ENCODE measurements around the gene RAD51B. TPM values are rescaled to one million over a fixed set of nuclear protein-coding genes. Genes with fewer than 3 reads are reported as not detected.

Gene RAD51B
- total RNA-seq, 1 donor from 2014 or later = 3.8 TPM

DNA sequence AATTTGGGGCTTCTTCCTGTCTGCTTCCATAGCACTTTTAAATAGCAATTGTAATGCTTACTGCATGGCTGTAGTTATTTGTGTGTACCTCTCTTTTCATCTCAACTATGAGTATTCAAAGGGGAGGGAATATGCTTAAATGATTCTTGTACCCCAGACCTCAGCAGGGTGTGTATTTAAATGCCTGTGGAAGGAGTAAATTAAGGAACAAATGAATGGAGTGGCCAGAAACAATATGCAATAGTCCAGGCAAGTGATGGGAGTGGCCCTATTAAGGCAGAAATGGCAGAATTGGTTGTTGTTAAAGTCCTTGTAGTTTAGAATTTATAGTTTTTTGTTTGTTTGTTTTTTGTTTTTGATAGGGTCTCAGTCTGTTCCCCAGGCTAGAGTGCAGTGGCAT, 1.5 kb downstream of the RAD51B start:
- no peak for DNase-seq (ENCODE audit: low spot score)
- intact Hi-C loops (cut with DNase I) = no loop called here

DNA sequence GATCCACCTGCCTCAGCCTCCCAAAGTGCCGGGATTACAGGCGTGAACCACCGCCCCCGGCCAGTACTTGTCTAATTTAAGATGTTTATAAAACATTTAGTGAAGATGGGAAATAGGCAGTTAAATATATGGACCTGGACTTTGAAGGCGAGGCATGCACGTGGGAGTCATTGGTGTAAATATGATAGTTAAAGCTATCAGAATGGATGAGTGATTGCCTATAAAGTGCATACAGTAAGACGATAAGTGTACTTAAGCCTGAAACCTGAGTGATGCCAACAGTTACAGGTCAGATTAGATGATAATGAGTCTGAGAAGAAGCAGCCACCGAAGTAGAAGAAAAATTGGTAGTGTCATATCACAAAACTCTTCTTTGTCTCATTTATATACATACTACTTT, 11.5 kb downstream of the RAD51B start:
- intact Hi-C loops (cut with DNase I) = no loop called here
- no peak for DNase-seq (ENCODE audit: low spot score)

DNA sequence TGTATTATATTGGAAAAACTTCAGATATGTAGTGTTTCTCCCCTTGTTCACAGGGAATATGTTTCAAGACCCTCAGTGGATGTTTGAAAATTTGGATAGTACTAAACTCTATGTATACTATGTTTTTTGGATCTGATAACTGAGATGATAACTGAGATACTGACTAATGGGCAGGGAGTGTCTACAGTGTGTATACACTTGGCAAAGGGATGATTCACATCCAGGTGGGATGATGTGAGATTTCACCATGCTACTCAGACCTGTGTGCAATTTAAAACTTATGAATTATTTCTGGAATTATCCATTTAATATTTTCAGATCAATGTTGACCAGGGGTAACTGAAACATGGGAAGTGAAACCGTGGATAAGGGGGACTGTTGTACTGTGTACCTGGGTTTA, 13.8 kb downstream of the RAD51B start:
- DNase-seq (ENCODE audit: low spot score) = no peak
- intact Hi-C loops (cut with DNase I) = no loop called here

DNA sequence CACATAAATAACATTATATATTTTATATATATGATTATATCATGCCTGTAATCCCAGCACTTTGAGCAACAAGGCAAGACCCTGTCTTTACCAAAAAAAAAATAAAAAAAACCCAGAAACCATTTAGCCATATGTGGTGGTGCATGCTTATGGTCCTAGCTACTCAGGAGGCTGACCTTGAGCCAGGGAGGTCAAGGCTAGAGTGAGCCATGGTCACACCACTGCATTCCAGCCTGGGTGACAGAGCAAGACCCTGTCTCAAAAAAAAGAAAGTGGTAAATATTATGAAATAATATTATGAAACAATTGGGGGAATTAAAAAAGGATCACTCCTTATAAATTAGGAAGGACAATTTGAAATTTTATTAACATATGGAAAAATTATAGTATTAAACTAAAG, 16.0 kb downstream of the RAD51B start:
- no peak for DNase-seq (ENCODE audit: low spot score)
- intact Hi-C loops (cut with DNase I) = loop anchor here (5.0 kb wide), 1 partner anchor 982 kb away; no protein-coding TSS in a partner anchor

DNA sequence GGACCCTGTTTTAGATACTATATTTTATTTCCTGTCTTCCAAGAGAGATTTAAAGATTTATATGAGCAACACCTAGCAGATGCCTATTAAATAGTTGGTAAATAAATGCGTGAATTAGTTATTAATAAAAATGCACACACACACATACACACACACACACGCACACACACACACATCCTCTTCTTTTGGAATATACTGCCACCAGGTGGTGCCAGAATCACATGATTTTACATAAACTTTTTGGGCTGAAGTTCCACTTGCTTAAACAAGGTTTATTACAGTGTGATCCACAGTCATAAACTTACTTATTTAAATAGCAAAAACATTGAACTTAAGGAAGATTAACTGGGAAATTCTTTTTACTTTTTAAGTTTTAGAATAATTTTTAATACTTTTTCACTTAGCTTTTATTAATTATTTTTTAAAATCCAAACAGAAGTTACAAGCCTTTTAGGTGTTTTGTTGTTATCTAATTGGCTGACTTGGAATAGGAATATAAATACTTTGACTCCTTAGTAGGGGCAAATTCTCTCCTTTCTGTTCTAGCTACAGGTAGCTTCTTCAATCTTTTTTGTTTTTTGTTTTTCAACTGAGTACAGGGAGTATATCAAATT, 17.5 kb downstream of the RAD51B start:
- intact Hi-C loops (cut with DNase I) = loop anchor here (5.0 kb wide), 1 partner anchor 980 kb away; no protein-coding TSS in a partner anchor
- DNase-seq (ENCODE audit: low spot score) = no peak

DNA sequence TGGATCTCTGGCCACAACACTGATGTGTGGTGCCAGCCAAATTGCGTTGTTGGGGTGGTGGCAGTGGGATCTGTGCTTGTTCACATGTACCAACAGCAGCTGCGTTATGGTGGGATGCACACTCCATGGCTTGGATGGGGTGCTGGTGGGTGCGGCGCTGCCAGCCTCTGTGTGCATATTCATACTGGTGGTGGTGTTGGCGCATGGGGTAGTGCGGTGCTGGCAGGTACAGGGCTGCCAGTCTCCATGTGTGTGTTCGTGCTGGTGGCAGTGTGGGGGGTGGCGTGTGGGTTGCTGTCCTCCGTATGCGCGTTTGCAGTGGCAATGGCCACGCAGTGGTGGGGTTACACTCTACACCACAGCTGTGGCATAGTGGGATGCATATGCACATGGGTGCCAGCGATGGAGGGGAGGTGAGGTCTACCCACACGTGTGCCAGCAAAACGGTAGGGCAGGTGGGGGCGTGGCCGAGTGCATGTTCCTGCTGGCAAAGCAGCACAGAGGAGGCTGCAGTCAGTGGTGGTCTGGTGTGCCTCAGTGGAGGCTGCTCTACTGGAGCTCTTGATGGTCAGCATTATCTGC, 26.5 kb downstream of the RAD51B start:
- DNase-seq (ENCODE audit: low spot score) = no peak
- intact Hi-C loops (cut with DNase I) = no loop called here

DNA sequence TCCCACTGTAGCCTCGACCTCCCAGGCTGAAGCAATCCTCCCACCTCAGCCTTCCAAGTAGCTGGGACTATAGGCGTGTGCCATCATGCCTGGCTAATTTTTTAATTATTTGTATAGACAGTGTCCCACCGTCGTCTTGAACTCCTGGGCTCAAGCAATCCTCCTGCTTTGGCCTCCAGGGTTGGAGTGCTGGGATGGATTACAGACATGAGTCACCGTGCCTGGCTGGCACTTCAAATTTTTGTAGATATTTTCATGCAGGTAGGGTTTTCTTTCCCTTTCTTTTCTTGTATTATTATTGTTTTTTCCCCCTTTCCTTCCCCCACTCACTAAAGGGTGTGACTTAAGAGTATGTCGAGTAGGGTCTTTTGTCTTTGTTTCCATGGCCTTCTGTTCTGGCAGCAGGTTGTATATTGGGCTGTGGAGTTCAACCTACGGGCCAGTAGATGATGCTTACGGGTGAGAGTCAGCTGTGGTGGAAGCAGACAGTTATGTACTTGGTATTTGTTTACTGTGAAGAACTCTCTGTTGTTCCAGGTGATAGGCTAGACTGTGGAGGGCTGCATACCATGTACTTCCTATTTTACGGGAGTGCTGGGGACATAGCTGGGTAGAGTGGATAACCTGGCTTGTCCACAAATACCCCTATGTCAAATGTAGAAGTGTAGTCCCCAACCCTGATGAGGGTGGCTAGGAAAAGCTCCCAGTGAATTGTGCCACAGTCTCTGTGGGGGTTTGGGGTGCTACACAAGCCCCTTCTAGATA, 30.7 kb downstream of the RAD51B start:
- no peak for DNase-seq (ENCODE audit: low spot score)
- intact Hi-C loops (cut with DNase I) = no loop called here

DNA sequence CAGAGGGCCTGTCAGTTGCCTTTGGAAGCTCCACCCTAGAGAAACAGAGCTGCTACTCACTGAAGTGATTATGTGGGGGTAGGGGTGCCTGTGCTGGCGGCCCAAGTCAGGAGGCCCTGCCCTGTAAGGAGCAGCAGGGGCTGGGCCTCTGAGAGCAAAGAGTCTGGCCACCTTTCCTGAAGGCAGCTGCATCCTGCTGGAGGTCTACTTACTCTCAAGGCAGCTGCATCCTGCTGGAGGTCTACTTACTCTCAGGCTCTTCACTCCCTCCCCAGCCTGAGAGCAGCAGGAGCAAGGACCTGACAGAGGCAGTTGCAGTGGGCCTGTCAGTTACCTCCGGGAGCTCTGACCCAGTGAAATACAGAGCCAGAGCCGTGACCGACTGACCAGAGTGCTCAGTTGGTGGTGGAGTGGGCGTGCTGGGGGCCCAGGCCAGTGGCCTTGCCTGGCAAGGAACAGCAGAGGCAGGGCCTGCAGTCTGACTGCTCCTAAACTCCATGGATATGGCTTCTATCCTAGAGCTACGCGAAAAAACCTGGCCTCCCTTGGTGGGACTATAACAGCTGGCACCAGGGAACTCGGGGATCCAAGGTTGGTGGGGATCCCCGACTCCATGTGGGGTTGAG, 32.3 kb downstream of the RAD51B start:
- no peak for DNase-seq (ENCODE audit: low spot score)
- intact Hi-C loops (cut with DNase I) = no loop called here

DNA sequence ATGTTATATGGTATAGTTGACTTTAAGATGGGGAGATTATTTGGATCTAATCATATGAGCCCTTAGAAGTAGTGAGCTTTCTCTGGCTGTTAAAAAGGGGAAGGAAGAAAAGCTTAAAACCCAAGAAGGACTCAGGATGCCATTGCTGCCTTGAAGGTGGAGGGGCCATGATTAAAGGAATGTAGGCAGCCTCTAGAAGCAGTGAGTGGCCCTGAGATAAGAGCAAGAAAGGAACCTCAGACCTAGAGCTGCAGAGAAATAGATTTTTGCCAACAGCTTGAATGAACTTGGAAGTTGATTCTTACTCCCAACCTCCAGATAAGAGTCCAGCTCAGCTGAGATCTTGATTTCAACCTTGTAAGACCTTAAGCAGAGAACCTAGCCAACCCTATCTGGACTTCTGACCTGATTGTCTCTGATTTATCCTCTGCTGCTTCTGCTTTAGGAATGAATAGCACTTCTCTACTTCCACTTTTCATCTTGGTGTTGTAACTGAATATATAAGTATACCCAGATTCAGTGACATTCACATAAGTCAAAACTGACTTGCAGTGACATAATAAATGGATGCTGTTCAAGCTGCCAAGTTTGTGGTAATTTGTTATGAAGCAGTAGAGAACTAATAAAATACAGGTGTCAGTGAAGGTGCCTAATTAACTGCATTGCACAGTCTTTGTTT, 33.5 kb downstream of the RAD51B start:
- no peak for DNase-seq (ENCODE audit: low spot score)
- intact Hi-C loops (cut with DNase I) = no loop called here

DNA sequence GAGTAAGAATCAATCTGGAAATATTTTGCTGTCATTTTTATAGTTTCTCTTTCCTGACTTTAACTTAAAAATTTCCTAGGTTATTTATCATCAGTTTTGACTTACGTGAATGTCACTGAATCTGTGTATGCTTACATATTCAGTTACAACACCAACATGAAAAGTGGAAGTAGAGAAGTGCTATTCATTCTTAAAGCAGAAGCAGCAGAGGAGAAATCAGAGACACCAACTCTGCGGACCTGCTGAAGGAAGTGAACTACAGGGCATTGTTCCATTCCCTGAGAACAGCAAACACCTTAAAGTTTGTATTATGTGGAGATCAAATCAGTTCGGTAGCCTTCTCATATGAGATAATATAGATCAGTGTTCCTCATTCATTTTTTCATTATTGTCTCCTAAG, 34.1 kb downstream of the RAD51B start:
- DNase-seq (ENCODE audit: low spot score) = no peak
- intact Hi-C loops (cut with DNase I) = no loop called here

DNA sequence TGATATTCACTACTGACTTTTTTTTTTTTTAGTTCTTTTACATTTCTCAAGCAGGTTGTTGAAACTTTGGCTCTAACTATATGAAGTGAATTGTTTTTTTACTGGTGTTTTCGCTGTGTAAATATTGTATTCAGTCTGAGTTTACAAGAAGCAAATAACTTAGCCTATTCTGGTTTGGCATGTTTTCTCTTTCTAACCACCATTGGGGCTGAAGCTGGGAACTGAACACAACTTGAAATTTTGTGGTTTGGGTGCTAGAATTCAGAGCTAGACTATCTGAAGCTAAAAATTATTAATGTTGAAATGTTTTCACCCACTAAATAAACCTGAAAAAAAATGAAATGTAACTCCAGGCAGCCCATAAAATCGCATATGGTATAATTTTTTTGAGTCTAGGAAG, 37.2 kb downstream of the RAD51B start:
- no peak for DNase-seq (ENCODE audit: low spot score)
- intact Hi-C loops (cut with DNase I) = no loop called here

DNA sequence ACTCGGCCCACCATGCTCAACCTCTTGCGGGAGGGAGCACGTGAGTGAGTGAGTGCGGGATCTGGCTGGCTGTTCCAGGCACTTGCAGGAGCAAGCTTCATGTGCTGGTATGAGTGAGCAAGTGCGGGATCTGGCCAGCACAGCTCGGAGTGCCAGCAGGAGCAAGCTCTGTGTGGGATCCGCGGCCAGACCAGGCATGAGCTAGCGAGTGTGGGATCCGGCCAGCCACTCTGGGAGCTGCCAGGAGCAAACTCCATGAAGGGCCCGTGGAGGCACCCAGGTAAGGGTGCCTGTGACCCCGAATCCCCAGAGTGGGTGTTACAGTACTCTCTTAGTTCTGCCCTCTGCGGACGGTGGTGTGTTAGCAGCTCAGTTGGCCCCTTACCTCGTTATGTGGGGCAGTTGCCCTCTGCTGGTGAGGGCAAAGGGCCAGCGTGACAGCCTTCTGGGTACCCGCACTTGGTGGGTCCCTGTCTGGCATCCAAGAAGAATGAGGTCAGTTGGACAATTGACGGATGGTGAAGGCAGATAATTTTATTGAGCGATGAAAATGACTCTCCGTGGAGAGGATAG, 38.3 kb downstream of the RAD51B start:
- intact Hi-C loops (cut with DNase I) = no loop called here
- DNase-seq (ENCODE audit: low spot score) = no peak

DNA sequence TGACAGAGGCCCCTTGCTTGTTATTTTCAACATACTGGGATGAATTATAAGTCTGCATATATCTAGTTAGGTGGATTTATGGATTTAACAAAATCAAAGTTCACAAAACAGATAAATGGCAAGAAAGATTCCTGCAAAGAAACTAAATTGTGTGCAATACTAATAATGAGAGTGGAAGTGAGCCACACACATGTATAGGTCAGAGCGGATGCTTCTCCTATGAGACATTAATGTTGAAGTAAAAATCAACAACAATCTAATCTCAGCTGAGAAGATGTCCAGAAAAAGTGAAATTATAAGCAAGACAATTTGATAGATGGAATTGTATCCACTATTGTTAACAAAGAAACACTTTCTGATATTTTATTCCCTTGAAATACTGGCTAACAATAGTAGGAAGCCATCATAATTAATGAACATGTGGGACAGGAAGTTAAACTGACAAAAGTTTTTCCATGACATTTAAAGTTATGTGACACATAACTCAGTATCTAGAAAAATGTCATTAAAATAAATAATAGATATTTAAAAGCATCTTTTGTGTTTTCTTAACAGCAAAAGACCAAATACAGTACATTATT, 39.7 kb downstream of the RAD51B start:
- intact Hi-C loops (cut with DNase I) = no loop called here
- DNase-seq (ENCODE audit: low spot score) = no peak

DNA sequence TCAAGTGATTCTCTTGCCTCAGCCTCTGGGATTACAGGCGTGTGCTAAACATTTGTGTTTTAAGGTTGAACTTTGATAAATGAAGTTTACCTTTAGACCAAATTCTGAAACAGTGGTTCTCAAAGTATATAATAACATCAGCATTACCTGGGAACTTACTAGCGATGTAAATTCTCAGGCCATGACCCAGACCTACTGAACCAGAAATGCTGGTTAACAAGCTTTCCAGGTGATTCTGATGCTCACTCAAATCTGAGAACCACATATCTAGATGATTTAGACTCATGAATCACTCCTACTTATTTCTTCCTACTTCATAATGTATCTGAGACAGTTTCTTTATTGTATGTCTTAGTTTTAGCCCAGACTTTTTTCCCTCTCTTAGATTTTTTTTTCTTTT, 43.6 kb downstream of the RAD51B start:
- DNase-seq (ENCODE audit: low spot score) = no peak
- intact Hi-C loops (cut with DNase I) = no loop called here

DNA sequence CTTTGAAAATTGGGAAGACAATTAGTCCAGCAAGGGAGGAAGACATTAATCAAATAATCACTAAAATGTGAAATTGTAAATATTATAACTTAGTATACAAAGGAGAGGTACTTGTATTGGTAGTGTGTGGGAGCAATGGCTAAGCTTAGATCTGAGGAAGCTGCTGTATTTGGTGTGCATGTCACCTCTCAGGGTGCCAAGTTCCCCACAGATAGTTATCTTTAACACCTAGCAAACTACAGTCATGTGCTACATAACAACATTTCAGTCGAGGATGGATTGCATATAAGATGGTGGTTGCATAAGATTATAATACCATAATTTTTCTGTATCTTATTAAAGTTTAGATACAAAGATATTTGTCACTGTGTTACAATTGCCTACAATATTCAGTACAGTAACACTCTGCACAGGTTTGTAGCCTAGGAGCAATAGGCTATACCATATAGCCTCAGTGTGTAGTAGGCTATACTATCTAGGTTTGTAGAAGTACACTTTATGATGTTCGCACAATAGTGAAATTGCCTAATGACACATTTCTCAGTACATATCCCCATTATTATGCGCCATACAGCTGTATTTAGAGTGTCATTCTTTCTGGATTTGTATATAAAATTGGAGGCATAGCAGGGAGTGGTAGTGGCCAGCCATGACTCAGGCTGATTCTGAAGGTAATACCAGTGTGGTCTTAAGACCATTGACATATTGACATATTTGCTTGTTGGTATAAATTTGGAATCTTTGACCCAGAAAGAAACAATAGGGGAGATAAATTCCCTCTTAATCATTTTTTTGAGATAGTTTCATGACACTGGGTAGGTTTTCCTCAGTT, 55.8 kb downstream of the RAD51B start:
- no peak for DNase-seq (ENCODE audit: low spot score)
- intact Hi-C loops (cut with DNase I) = loop anchor here (5.0 kb wide), 1 partner anchor 947 kb away; no protein-coding TSS in a partner anchor

DNA sequence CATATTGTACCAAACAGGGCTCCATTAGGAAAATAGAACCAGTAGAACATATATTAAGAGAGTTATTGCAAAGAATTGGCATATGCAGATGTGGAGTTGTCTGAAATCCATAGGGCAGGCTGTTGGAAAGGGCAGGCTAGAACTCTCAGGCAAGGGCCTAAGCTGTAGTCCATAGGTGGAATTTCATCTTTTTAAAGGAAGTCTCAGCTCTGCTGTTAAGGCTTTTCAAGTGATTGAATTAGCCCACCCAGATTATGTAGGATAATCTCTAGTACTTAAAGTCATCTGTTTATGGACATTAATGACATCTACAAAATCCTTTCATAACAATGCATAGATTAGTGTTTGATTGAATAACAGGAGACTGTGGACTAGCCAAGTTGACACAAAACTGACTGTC, 59.4 kb downstream of the RAD51B start:
- intact Hi-C loops (cut with DNase I) = loop anchor here (5.0 kb wide), 1 partner anchor 943 kb away; no protein-coding TSS in a partner anchor
- DNase-seq (ENCODE audit: low spot score) = no peak

DNA sequence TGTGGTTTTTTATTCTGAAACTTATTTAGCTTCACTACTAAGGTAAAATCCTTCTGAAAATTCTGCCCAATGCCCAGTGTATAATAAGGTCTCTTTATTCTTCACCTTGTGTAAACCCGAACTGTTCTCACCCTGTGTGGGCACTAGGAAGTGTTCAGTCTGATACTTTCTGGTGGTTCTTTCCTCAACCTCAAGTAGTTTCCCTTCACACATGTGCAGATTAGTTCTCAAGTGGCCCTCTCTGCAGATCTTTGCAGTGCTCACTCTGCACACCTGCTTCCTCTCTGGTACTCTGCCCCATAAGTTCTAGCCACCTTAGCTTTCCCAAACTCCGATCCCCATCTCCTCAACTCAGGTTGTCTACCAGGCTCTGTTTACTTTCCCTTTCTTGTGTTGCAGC, 61.6 kb downstream of the RAD51B start:
- no peak for DNase-seq (ENCODE audit: low spot score)
- intact Hi-C loops (cut with DNase I) = no loop called here

DNA sequence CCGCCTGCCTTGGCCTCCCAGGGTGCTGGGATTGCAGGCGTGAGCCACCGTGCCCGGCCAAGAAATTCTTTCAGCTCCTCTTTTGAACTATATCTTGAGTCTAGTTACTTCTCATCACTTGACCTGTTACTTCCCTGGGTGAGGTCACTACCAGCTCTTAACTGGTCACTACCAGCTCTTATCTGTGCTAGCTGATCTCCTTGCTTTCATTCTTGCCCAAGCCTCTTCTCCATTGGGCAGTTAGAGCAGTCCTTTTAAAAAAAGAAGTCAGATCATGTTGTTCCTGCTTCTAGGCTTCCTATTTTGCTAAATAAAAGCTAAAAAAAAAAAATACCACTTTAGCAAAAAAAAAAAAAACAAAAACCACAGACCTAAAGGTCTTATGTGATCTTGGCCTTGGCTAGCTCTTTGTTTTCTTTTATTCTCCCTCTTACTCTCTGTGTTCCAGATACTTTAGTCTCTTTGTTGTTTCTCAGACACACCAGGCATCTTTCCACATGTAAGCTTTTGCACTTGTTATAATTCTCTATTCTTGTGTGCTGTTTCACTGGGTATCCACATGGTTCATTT, 63.5 kb downstream of the RAD51B start:
- intact Hi-C loops (cut with DNase I) = no loop called here
- no peak for DNase-seq (ENCODE audit: low spot score)
